A673 (cell line): Measurements from ENCODE around the gene PSMF1.

ENCODE experiments used
- EZH2 ChIP-seq: fragments of 200-600 bp; sonication (generic); IDR thresholded peaks from 2 replicates; pipeline ENCODE4 v1.6.1; 2017; ENCODE audit warnings: borderline replicate concordance, low read depth, mild to moderate bottlenecking, mixed read lengths, antibody characterized with exemption, low read length; ENCODE audit not compliant: poor library complexity, severe bottlenecking
- TF ChIP-seq, protein P1 (sequence below): fragments of 300-800, 200-600 bp; sonication (generic); conservative IDR thresholded peaks from 2 replicates; pipeline ENCODE4 v1.5.1; 2017; ENCODE audit warnings: low read depth, mild to moderate bottlenecking, antibody characterized with exemption, low read length, moderate library complexity, mixed read lengths

DNA sequence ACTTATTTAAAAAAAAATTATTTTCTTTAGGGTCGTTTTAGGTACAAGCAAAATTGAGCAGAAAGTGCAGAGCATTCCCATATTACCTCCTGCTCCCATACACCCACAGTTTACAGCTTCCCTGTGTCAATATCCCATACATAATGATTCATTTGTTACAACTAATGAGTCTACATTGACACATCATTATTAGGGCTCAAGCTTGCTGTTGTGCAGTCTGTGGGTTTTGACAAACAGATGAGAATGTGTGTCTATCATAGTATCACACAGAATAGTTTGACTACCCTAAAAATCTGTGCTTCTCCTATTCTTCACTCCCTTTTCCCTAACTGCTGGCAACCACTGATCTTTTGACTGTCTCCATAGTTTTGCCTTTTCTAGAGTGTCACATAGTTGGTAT, 9.4 kb downstream of the PSMF1 start:
- no peak for TF ChIP-seq EZH2
- TF ChIP-seq, protein P1, sequence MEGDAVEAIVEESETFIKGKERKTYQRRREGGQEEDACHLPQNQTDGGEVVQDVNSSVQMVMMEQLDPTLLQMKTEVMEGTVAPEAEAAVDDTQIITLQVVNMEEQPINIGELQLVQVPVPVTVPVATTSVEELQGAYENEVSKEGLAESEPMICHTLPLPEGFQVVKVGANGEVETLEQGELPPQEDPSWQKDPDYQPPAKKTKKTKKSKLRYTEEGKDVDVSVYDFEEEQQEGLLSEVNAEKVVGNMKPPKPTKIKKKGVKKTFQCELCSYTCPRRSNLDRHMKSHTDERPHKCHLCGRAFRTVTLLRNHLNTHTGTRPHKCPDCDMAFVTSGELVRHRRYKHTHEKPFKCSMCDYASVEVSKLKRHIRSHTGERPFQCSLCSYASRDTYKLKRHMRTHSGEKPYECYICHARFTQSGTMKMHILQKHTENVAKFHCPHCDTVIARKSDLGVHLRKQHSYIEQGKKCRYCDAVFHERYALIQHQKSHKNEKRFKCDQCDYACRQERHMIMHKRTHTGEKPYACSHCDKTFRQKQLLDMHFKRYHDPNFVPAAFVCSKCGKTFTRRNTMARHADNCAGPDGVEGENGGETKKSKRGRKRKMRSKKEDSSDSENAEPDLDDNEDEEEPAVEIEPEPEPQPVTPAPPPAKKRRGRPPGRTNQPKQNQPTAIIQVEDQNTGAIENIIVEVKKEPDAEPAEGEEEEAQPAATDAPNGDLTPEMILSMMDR, result no peak
